Articular chondrocyte of knee joint (primary cell): ENCODE measurements around the gene SLC47A2. TPM values are rescaled to one million over a fixed set of nuclear protein-coding genes. Genes with fewer than 3 reads are reported as not detected.

Source experiments
- small RNA-seq: library from RNA; depleted of rRNA; stranded (forward); fragments of <200 nt; gene quantifications from one replicate; pipeline ENCODE3, GENCODE V24; 2012
- total RNA-seq: library from RNA; depleted of rRNA; stranded (reverse); fragments of >200 nt; gene quantifications from 2 replicates; pipeline ENCODE4 v1.2.3, GENCODE V29; 2012

SLC47A2 gene, protein sequence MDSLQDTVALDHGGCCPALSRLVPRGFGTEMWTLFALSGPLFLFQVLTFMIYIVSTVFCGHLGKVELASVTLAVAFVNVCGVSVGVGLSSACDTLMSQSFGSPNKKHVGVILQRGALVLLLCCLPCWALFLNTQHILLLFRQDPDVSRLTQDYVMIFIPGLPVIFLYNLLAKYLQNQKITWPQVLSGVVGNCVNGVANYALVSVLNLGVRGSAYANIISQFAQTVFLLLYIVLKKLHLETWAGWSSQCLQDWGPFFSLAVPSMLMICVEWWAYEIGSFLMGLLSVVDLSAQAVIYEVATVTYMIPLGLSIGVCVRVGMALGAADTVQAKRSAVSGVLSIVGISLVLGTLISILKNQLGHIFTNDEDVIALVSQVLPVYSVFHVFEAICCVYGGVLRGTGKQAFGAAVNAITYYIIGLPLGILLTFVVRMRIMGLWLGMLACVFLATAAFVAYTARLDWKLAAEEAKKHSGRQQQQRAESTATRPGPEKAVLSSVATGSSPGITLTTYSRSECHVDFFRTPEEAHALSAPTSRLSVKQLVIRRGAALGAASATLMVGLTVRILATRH
- total RNA-seq: 0.39 and 0.54 TPM in 2 replicates

DNA sequence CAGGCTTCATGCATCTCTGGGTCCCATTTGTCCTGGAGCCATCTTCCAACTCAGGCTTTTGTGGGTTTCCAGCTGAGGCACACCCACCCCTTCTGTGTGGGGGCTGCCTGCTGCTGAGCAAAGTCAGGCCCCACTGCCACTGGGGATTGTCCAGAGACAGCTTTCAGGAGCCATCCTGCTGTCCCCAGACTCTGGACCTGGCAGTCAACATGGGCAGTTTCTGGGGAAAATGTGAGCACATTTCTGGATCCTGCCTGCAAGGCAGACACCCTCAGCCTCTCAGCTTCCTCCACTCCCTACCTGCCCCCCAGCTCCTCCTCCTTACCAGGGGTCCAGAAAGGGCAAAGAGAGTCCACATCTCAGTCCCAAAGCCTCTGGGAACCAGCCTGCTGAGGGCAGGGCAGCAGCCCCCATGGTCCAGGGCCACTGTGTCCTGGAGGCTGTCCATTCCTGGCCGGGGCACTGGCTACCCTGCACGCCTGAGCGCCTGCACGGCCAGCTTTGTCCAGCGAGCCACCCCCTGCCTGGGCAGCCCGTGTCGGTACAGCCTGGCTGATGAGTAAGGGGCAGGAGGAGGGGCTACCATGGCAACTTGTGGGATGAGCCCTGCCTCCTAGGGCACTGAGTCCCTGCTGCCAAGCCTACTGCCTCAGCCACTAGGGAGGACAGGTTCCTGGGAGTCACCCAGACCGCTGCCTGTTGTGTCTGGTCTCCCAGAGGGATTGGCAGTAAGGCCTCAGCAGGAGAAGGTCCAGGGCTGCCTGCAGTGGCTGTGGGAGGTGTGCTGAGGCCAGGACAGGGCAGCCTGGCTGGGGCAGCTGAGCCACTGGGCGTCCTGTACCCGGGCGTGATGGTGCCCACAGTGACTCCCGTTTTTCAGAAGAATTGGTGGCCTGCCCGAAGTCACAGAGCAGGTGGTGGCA lies at the start of gene SLC47A2:
Gene SLC47A2, minus strand, starts transcription at position 477 of the 923 bp plus-strand sequence. Its CDS starts 29 bp downstream, at position 448.

DNA sequence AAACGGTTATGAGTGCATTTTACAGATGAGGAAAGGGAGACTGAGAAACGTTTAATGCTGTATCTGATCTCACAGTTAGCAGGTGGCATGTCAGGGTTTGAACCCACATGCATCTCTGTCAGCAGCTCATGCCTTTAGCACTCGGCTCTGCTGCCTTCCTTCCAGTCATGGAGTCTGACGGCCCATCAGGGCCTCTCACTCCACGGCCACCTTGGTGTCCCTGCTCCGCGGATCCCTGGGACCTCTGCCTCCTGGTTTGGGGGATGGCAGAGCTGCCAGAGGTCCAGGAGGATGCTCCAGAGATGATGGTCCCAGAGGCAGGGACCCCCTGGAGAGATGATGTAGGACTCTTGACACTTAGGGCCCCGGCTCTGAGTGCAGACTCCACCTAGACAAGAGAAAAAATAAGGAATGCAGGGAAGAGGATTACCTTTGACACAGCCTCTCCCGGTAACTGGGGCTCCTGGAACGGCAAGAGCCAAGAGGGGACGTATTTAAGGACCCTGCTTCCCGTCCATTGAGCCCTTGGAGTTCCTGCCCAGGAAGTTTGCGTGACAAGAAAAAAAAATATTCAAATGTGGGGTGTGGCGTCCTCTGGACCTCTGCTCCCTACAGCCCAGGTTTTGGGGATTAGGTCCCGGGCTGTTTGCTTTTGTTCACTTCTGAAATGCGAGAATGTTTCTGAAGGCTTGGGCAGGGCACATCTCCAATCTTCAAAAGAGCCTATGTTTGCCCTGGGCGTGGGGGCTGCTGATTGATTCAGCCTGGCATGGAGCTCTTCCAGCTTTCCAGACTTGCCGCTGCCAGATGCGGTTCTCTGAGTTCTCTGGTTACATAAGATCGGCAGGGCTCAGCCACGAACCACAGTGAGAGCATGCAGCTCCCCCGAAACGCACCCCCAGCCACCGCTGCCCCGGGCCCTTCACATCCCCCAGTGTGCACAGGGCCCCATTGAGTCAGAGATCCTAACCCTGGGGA lies 31.7 kb upstream of the SLC47A2 start, which contains the start of gene ALDH3A1:
Gene ALDH3A1, minus strand, starts transcription at position 470 of the 978 bp plus-strand sequence. CDS start 3,169 bp downstream, outside the sequence.

GRCh38 chr17:19648475-19649273 lies 67.7 kb downstream of the SLC47A2 start, which contains the start of gene ALDH3A2:
ALDH3A2 (plus strand) TSS chr17:19648751; CDS start chr17:19648972, 221 bp downstream.

Small RNAs within 50 kb of the gene (small RNA-seq; reads per million reads assigned to genes)
- gene RF00322: not detected

Other genes starting within 250 kb of the SLC47A2 start
- 10.2 and 14.9 TPM in 2 replicates for gene SLC47A1, start 182.7 kb downstream of the SLC47A2 start, total RNA-seq
- gene ALDH3A2, start 67.8 kb downstream of the SLC47A2 start, total RNA-seq: 279 and 297 TPM in 2 replicates
- gene ALDH3A1, start 31.7 kb upstream of the SLC47A2 start, total RNA-seq: 5.6 and 9.3 TPM in 2 replicates
- gene ULK2, start 151.4 kb upstream of the SLC47A2 start, total RNA-seq: 26.9 and 31.0 TPM in 2 replicates